DOHH2 (cell line): Measurements from ENCODE around the gene ZBED1.

ENCODE experiments used
- H3F3A ChIP-seq: fragments of 200-600 bp; sonication (generic), shearing (Covaris generic); 2 replicates; pipeline ENCODE4 v1.6.0; 2016; ENCODE audit warnings: antibody characterized with exemption, mild to moderate bottlenecking; ENCODE audit not compliant: control insufficient read depth, insufficient read depth
- H3K27ac ChIP-seq: fragments of 200-600 bp; sonication (generic); 2 replicates; pipeline ENCODE4 v1.5.1; 2014; ENCODE audit warnings: low read depth, mild to moderate bottlenecking, low read length, moderate library complexity
- H3K27me3 ChIP-seq: fragments of 200-600 bp; sonication (generic); 2 replicates; pipeline ENCODE4 v1.6.1; 2014; ENCODE audit warnings: mild to moderate bottlenecking, low read length, mixed read lengths; ENCODE audit not compliant: control insufficient read depth
- H3K36me3 ChIP-seq: fragments of 200-600 bp; sonication (generic); 2 replicates; pipeline ENCODE4 v1.6.1; 2014; ENCODE audit warnings: mild to moderate bottlenecking, low read length, moderate library complexity, mixed read lengths; ENCODE audit not compliant: control insufficient read depth
- H3K4me1 ChIP-seq: fragments of 200-600 bp; sonication (generic); 2 replicates; pipeline ENCODE4 v1.6.1; 2014; ENCODE audit warnings: mild to moderate bottlenecking, low read length, mixed read lengths; ENCODE audit not compliant: control insufficient read depth
- H3K4me2 ChIP-seq: fragments of 200-600 bp; sonication (generic); 2 replicates; pipeline ENCODE4 v1.6.0; 2014; ENCODE audit warnings: mild to moderate bottlenecking, low read length, moderate library complexity
- H3K4me3 ChIP-seq: fragments of 200-600 bp; sonication (generic); 2 replicates; pipeline ENCODE4 v1.5.1; 2014; ENCODE audit warnings: mild to moderate bottlenecking, low read length, mixed read lengths
- H3K79me2 ChIP-seq: fragments of 200-600 bp; sonication (generic); 2 replicates; pipeline ENCODE4 v1.6.1; 2014; ENCODE audit warnings: mild to moderate bottlenecking, low read length, mixed read lengths; ENCODE audit not compliant: control insufficient read depth
- H3K9me2 ChIP-seq: fragments of 200-600 bp; sonication (generic); replicated peaks from 2 replicates; pipeline ENCODE4 v1.6.1; 2014; ENCODE audit warnings: mild to moderate bottlenecking, low read length, mixed read lengths; ENCODE audit not compliant: control insufficient read depth
- H3K9me3 ChIP-seq: fragments of 200-600 bp; sonication (generic); 2 replicates; pipeline ENCODE4 v1.6.1; 2014; ENCODE audit warnings: antibody characterized with exemption, low read length, mixed read lengths; ENCODE audit not compliant: control insufficient read depth, insufficient read depth
- H4K20me1 ChIP-seq: fragments of 200-600 bp; sonication (generic); 2 replicates; pipeline ENCODE4 v1.6.0; 2014; ENCODE audit warnings: low read depth, mild to moderate bottlenecking, antibody characterized with exemption, low read length, moderate library complexity; ENCODE audit not compliant: control insufficient read depth, insufficient read depth
- EZH2phosphoT487 ChIP-seq: fragments of 200-600 bp; sonication (generic); IDR thresholded peaks from 2 replicates; pipeline ENCODE4 v1.6.1; 2017; ENCODE audit warnings: borderline replicate concordance, mild to moderate bottlenecking, antibody characterized with exemption, low read length, moderate library complexity, mixed read lengths
- TF ChIP-seq, protein P1 (sequence below): fragments of 200-600 bp; sonication (generic); IDR thresholded peaks from one replicate; pipeline ENCODE4 v1.5.1; 2014; ENCODE audit warnings: antibody characterized with exemption, mild to moderate bottlenecking, low read depth, low read length; ENCODE audit not compliant: poor library complexity, severe bottlenecking

The ZBED1 gene

DNA sequence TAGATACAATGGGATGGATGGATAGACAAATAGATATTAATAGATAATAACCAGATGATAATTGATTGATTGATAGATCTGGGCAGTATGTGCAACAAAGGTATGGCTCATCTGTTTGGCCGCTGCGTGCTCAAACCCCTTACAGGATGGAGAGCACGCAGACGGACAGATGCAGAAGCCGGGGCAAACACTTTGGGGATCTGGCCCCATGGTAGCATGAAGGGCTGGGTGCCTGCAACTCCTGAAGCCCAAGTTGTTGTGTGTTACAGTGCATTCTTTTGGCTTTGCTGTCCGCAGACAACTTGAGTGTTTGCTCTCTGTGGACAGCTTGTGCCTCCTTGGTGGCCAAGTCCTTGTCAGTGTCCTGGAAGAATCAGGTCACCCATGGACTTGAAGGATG, 10.6 kb upstream of the ZBED1 start:
- H3F3A ChIP-seq = peaks cover 35% of the 10 kb centered on the region
- H3K36me3 ChIP-seq = no peaks in the 10 kb centered on the region
- H3K27ac ChIP-seq = no peak overlapping the region
- H3K4me1 ChIP-seq = peaks cover 54% of the 10 kb centered on the region
- H3K9me3 ChIP-seq = no peaks in the 10 kb centered on the region
- H3K9me2 ChIP-seq = no peaks in the 10 kb centered on the region
- H3K4me3 ChIP-seq = no peak overlapping the region
- H3K79me2 ChIP-seq = no peaks in the 10 kb centered on the region
- no peak for TF ChIP-seq EZH2phosphoT487
- TF ChIP-seq, protein P1, sequence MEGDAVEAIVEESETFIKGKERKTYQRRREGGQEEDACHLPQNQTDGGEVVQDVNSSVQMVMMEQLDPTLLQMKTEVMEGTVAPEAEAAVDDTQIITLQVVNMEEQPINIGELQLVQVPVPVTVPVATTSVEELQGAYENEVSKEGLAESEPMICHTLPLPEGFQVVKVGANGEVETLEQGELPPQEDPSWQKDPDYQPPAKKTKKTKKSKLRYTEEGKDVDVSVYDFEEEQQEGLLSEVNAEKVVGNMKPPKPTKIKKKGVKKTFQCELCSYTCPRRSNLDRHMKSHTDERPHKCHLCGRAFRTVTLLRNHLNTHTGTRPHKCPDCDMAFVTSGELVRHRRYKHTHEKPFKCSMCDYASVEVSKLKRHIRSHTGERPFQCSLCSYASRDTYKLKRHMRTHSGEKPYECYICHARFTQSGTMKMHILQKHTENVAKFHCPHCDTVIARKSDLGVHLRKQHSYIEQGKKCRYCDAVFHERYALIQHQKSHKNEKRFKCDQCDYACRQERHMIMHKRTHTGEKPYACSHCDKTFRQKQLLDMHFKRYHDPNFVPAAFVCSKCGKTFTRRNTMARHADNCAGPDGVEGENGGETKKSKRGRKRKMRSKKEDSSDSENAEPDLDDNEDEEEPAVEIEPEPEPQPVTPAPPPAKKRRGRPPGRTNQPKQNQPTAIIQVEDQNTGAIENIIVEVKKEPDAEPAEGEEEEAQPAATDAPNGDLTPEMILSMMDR = no peak
- no peaks in the 10 kb centered on the region for H4K20me1 ChIP-seq
- H3K27me3 ChIP-seq = no peaks in the 10 kb centered on the region
- no peak overlapping the region for H3K4me2 ChIP-seq

DNA sequence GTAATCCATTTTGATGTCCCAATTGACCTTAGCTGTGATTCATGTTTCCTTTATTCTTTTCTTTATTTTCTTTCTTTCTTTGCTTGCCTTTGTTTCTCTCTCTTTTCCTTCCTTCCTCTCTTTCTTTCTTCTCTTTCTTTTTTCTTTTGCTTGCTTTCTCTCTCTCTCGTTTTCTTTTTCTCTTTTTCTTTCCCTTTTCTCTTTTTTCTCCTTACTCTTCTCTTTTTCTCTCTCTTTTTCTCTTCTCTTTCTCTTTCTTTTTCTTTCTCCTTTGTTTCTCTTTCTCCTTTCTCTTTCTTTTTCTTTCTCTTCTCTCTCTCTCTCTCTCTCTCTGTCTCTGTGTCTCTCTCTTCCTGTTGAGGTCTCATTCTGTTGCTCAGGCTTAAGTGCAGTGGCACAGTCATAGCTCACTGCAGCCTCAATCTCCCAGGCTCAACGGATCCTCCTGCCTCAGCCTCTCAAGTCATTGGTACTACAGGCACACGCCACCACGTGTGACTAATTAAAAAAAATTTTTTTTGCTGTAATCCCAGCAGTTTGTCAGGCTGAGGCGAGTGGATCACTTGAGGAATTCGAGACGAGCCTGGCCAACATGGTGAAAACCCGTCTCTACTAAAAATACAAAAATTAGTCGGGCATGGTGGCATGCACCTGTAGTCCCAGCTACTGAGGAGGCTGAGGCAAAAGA, 8.0 kb upstream of the ZBED1 start:
- Histone ChIP-seq H3K4me3 (no peak overlapping the region), H3K27ac (no peak overlapping the region), H3K79me2 (no peaks in the 10 kb centered on the region), H3F3A (peaks cover 11% of the 10 kb centered on the region), H3K4me2 (0 out of 2 replicates have a peak overlapping the region, but pooled peaks have one; percentile 34), H3K9me2 (no peaks in the 10 kb centered on the region), H3K4me1 (peaks cover 28% of the 10 kb centered on the region), H3K27me3 (no peaks in the 10 kb centered on the region), H3K9me3 (no peaks in the 10 kb centered on the region), H3K36me3 (no peaks in the 10 kb centered on the region), H4K20me1 (no peaks in the 10 kb centered on the region)
- TF ChIP-seq, protein P1 = no peak
- no peak for TF ChIP-seq EZH2phosphoT487

DNA sequence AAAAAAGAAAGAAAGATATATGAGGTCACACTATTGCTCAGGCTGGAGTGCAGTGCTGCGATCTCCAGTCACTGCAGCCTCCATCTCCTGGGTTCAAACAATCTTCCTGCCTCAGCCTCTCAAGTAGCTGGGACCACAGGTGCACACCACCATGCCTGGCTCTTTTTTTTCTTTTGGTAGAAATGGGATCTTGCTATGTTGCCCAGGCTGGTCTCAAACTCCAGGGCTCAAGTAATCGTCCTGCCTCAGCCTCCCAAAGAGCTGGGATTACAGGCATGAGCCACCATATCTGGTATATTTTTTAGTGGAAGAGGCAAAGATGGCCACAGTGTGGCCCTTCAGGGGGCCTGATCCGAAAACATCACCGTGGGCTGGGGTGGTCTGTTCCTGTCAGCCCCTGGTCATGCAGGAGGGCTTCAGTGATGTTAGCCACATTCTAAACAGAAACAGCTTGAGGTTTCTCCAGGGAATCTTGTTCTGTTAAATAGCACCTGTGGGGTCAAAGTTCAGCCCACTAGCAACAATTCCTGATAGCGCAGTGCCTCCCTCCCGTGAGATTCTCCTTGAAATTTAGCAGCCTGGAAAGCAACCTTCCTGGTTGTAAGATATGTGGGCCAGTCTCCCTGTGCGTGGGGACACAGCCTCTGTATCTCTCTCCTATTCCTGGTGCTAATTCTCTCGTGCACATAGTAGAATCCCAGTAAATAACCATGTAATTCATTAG, 7.3 kb upstream of the ZBED1 start:
- H3K79me2 ChIP-seq = no peaks in the 10 kb centered on the region
- TF ChIP-seq, protein P1 = no peak
- no peak for TF ChIP-seq EZH2phosphoT487
- no peak overlapping the region for H3K27ac ChIP-seq
- H4K20me1 ChIP-seq = no peaks in the 10 kb centered on the region
- H3K36me3 ChIP-seq = no peaks in the 10 kb centered on the region
- H3K4me1 ChIP-seq = peaks cover 21% of the 10 kb centered on the region
- H3K4me3 ChIP-seq = no peak overlapping the region
- no peaks in the 10 kb centered on the region for H3K9me2 ChIP-seq
- H3K4me2 ChIP-seq = no peak overlapping the region
- no peaks in the 10 kb centered on the region for H3K27me3 ChIP-seq
- peaks cover 7% of the 10 kb centered on the region for H3F3A ChIP-seq
- no peaks in the 10 kb centered on the region for H3K9me3 ChIP-seq
